ENCODE data around the gene SLC7A8. TPM values are rescaled to one million over a fixed set of nuclear protein-coding genes. Genes with fewer than 3 reads are reported as not detected.

SLC7A8 gene
- total RNA-seq, 1 donor from 2014 or later, result 2.3 TPM

- H3K4me3 ChIP-seq (ENCODE audit: low read depth, low read length), result peak overlapping the region; percentile 90
- no peaks in the 10 kb centered on the region for H3K27me3 ChIP-seq (ENCODE audit: control insufficient read depth, insufficient read depth, low read length)
- no peak for DNase-seq (ENCODE audit: low read depth)
- H3K36me3 ChIP-seq (ENCODE audit: control insufficient read depth, insufficient read depth, low read length), result peaks cover 1% of the 10 kb centered on the region
- peak; percentile 35 for TF ChIP-seq CTCF (IDR thresholded peaks at IDR 0.05; ENCODE audit: insufficient read depth, low read length, poor library complexity, severe bottlenecking)
Observed at GRCh38 chr14:23093991-23094665, 89.3 kb downstream of the SLC7A8 start.

GRCh38 chr14:23093526-23093925 lies 89.9 kb downstream of the SLC7A8 start:
- TF ChIP-seq CTCF (IDR thresholded peaks at IDR 0.05; ENCODE audit: insufficient read depth, low read length, poor library complexity, severe bottlenecking), result no peak
- DNase-seq (ENCODE audit: low read depth), result no peak
- peak overlapping the region; percentile 90 for H3K4me3 ChIP-seq (ENCODE audit: low read depth, low read length)
- peaks cover 1% of the 10 kb centered on the region for H3K36me3 ChIP-seq (ENCODE audit: control insufficient read depth, insufficient read depth, low read length)
- H3K27me3 ChIP-seq (ENCODE audit: control insufficient read depth, insufficient read depth, low read length), result no peaks in the 10 kb centered on the region

GRCh38 chr14:23093104-23093503 lies 90.4 kb downstream of the SLC7A8 start:
- TF ChIP-seq CTCF (IDR thresholded peaks at IDR 0.05; ENCODE audit: insufficient read depth, low read length, poor library complexity, severe bottlenecking), result no peak
- Histone ChIP-seq H3K36me3 (ENCODE audit: control insufficient read depth, insufficient read depth, low read length) (peaks cover 1% of the 10 kb centered on the region), H3K27me3 (ENCODE audit: control insufficient read depth, insufficient read depth, low read length) (no peaks in the 10 kb centered on the region), H3K4me3 (ENCODE audit: low read depth, low read length) (no peak overlapping the region)
- DNase-seq (ENCODE audit: low read depth), result no peak

- no peak for TF ChIP-seq CTCF (IDR thresholded peaks at IDR 0.05; ENCODE audit: insufficient read depth, low read length, poor library complexity, severe bottlenecking)
- H3K4me3 ChIP-seq (ENCODE audit: low read depth, low read length), result no peak overlapping the region
- H3K36me3 ChIP-seq (ENCODE audit: control insufficient read depth, insufficient read depth, low read length), result peaks cover 1% of the 10 kb centered on the region
- no peak for DNase-seq (ENCODE audit: low read depth)
- H3K27me3 ChIP-seq (ENCODE audit: control insufficient read depth, insufficient read depth, low read length), result no peaks in the 10 kb centered on the region
Observed at GRCh38 chr14:23091294-23092225, 91.9 kb downstream of the SLC7A8 start.

GRCh38 chr14:23090254-23090636 lies 93.2 kb downstream of the SLC7A8 start:
- H3K4me3 ChIP-seq (ENCODE audit: low read depth, low read length), result no peak overlapping the region
- H3K36me3 ChIP-seq (ENCODE audit: control insufficient read depth, insufficient read depth, low read length), result peaks cover 1% of the 10 kb centered on the region
- H3K27me3 ChIP-seq (ENCODE audit: control insufficient read depth, insufficient read depth, low read length), result no peaks in the 10 kb centered on the region
- no peak for DNase-seq (ENCODE audit: low read depth)
- no peak for TF ChIP-seq CTCF (IDR thresholded peaks at IDR 0.05; ENCODE audit: insufficient read depth, low read length, poor library complexity, severe bottlenecking)

Data from kidney epithelial cell (primary cell).